ENCODE results near the gene MME.

GRCh38 chr3:155035553-155035952, 44.6 kb upstream of the MME start:
- TF ChIP-seq CTCF (IDR thresholded peaks at IDR 0.05) (no peak), POLR2AphosphoS5 (IDR thresholded peaks at IDR 0.05; ENCODE audit: low read depth, low read length) (no peak), SIN3A (IDR thresholded peaks at IDR 0.05; ENCODE audit: borderline replicate concordance, insufficient read depth, low read depth, low read length) (no peak), TCF7L2 (IDR thresholded peaks at IDR 0.05; ENCODE audit: low read depth, low read length) (no peak), REST (IDR thresholded peaks at IDR 0.05; ENCODE audit: insufficient read depth in 1 of 2, low read depth in 2 of 2, low read length in 1 of 2) (no peak)

All from Panc1 (cell line).